ENCODE results near the gene FHAD1. TPM values are rescaled to one million over a fixed set of nuclear protein-coding genes. Genes with fewer than 3 reads are reported as not detected.

The FHAD1 gene
- total and polyA plus RNA-seq, 9 of the 15 experiments (the other 6 are each of a cell fraction or from before 2014, with no cell fraction given): 0.32 to 2.1 (median 1.5) TPM; not detected in 1

DNA sequence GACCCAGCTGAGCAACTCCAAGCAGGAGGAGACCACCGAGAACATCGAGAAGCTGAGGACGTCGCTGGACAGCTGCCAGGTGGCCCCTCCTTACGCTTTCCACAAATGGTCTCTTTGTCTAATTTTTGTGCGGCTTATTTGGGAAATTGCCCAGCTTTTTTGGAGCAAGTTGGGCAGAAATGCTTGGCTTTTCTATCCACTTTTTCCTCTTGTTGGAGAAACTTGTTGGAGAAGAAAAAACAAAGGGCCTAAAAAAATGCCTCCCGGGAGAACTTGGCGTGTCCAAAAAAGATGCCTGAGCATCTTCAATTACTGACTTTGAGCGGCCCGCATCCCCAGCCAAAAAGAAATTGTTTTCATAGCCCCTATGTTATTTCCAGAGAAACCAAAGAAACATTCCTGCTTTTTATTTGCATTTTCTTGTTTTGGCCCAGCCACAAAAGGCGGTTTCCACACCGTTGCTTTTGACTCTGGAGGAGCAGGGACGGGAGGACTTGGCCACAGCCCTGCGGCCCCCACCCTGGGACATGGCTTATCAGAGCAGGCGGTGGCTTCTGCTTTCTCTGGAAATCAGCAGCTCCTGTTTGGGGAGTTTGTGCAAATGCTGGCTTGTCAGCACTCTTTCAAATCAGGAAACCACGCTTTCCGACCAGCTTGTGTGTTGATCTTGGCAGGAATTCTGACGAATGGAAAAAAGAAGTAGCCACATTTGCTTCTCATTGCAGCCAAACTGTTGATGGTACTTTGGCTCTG, 81.5 kb downstream of the FHAD1 start (continued):
- TF ChIP-seq BCOR (IDR thresholded peaks at IDR 0.05): no peak
- TF ChIP-seq, protein P1, sequence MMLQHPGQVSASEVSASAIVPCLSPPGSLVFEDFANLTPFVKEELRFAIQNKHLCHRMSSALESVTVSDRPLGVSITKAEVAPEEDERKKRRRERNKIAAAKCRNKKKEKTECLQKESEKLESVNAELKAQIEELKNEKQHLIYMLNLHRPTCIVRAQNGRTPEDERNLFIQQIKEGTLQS (IDR thresholded peaks at IDR 0.05): no peak
- TF ChIP-seq, protein P1 (CRISPR knock-in tag; conservative IDR thresholded peaks at IDR 0.05): no peak
- TF ChIP-seq, protein P2, sequence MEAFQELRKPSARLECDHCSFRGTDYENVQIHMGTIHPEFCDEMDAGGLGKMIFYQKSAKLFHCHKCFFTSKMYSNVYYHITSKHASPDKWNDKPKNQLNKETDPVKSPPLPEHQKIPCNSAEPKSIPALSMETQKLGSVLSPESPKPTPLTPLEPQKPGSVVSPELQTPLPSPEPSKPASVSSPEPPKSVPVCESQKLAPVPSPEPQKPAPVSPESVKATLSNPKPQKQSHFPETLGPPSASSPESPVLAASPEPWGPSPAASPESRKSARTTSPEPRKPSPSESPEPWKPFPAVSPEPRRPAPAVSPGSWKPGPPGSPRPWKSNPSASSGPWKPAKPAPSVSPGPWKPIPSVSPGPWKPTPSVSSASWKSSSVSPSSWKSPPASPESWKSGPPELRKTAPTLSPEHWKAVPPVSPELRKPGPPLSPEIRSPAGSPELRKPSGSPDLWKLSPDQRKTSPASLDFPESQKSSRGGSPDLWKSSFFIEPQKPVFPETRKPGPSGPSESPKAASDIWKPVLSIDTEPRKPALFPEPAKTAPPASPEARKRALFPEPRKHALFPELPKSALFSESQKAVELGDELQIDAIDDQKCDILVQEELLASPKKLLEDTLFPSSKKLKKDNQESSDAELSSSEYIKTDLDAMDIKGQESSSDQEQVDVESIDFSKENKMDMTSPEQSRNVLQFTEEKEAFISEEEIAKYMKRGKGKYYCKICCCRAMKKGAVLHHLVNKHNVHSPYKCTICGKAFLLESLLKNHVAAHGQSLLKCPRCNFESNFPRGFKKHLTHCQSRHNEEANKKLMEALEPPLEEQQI (IDR thresholded peaks at IDR 0.05): no peak
- TF ChIP-seq, protein P3, sequence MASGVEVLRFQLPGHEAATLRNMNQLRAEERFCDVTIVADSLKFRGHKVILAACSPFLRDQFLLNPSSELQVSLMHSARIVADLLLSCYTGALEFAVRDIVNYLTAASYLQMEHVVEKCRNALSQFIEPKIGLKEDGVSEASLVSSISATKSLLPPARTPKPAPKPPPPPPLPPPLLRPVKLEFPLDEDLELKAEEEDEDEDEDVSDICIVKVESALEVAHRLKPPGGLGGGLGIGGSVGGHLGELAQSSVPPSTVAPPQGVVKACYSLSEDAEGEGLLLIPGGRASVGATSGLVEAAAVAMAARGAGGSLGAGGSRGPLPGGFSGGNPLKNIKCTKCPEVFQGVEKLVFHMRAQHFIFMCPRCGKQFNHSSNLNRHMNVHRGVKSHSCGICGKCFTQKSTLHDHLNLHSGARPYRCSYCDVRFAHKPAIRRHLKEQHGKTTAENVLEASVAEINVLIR (CRISPR knock-in tag; IDR thresholded peaks at IDR 0.05): no peak
- TF ChIP-seq MYNN (IDR thresholded peaks at IDR 0.05): no peak
- TF ChIP-seq MYNN (CRISPR knock-in tag; IDR thresholded peaks at IDR 0.05): no peak
- TF ChIP-seq HLTF (IDR thresholded peaks at IDR 0.05): no peak
- no peak for TF ChIP-seq NCOA6 (IDR thresholded peaks at IDR 0.05)
- TF ChIP-seq MCM5 (IDR thresholded peaks at IDR 0.05; ENCODE audit: low read depth): no peak
- no peak for TF ChIP-seq CAMTA2 (CRISPR knock-in tag; conservative IDR thresholded peaks at IDR 0.05)
- TF ChIP-seq ZNF583 (CRISPR knock-in tag; IDR thresholded peaks at IDR 0.05): no peak
- TF ChIP-seq PCBP1 (IDR thresholded peaks at IDR 0.05; ENCODE audit: low read depth, low read length, poor library complexity, severe bottlenecking): no peak
- TF ChIP-seq XRCC4 (IDR thresholded peaks at IDR 0.05; ENCODE audit: extremely low read depth, insufficient read depth, insufficient read length): no peak
- no peak for TF ChIP-seq MIER1 (IDR thresholded peaks at IDR 0.05; ENCODE audit: low read depth)
- TF ChIP-seq, protein P4, sequence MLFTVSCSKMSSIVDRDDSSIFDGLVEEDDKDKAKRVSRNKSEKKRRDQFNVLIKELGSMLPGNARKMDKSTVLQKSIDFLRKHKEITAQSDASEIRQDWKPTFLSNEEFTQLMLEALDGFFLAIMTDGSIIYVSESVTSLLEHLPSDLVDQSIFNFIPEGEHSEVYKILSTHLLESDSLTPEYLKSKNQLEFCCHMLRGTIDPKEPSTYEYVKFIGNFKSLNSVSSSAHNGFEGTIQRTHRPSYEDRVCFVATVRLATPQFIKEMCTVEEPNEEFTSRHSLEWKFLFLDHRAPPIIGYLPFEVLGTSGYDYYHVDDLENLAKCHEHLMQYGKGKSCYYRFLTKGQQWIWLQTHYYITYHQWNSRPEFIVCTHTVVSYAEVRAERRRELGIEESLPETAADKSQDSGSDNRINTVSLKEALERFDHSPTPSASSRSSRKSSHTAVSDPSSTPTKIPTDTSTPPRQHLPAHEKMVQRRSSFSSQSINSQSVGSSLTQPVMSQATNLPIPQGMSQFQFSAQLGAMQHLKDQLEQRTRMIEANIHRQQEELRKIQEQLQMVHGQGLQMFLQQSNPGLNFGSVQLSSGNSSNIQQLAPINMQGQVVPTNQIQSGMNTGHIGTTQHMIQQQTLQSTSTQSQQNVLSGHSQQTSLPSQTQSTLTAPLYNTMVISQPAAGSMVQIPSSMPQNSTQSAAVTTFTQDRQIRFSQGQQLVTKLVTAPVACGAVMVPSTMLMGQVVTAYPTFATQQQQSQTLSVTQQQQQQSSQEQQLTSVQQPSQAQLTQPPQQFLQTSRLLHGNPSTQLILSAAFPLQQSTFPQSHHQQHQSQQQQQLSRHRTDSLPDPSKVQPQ (CRISPR knock-in tag; IDR thresholded peaks at IDR 0.05; ENCODE audit: borderline replicate concordance): no peak
- TF ChIP-seq TOE1 (IDR thresholded peaks at IDR 0.05; ENCODE audit: borderline replicate concordance): no peak
- TF ChIP-seq TOE1 (CRISPR knock-in tag; IDR thresholded peaks at IDR 0.05; ENCODE audit: borderline replicate concordance, low read depth): no peak
- no peak for TF ChIP-seq TEAD2 (tag; IDR thresholded peaks at IDR 0.05)
- TF ChIP-seq E2F3 (CRISPR knock-in tag; IDR thresholded peaks at IDR 0.05): no peak

All from K562 (cell line).